ENCODE results near the gene KLHL40. TPM values are rescaled to one million over a fixed set of nuclear protein-coding genes. Genes with fewer than 3 reads are reported as not detected.

The KLHL40 gene
- total and polyA plus RNA-seq, 10 of the 15 experiments (the other 5 are each of a cell fraction or from before 2014, with no cell fraction given): not detected

GRCh38 chr3:42699511-42699971 is 14.2 kb downstream of the KLHL40 start (continued):
- no peak for TF ChIP-seq BCLAF1 (IDR thresholded peaks at IDR 0.05)
- TF ChIP-seq NFIC (IDR thresholded peaks at IDR 0.05; ENCODE audit: low read depth, low read length): no peak
- TF ChIP-seq IRF4 (IDR thresholded peaks at IDR 0.05; ENCODE audit: low read depth, low read length): no peak
- no peak for TF ChIP-seq ZNF207 (IDR thresholded peaks at IDR 0.05; ENCODE audit: borderline replicate concordance)
- TF ChIP-seq ATF7 (IDR thresholded peaks at IDR 0.05; ENCODE audit: low read depth): no peak
- no peak for TF ChIP-seq CHD4 (IDR thresholded peaks at IDR 0.05)
- no peak for TF ChIP-seq CHD1 (IDR thresholded peaks at IDR 0.05; ENCODE audit: low read depth, low read length)
- TF ChIP-seq ZBED1 (IDR thresholded peaks at IDR 0.05; ENCODE audit: borderline replicate concordance): no peak
- TF ChIP-seq CREM (IDR thresholded peaks at IDR 0.05; ENCODE audit: low read depth): no peak
- TF ChIP-seq ASH2L (IDR thresholded peaks at IDR 0.05; ENCODE audit: borderline replicate concordance, low read depth): no peak
- TF ChIP-seq, protein P1, sequence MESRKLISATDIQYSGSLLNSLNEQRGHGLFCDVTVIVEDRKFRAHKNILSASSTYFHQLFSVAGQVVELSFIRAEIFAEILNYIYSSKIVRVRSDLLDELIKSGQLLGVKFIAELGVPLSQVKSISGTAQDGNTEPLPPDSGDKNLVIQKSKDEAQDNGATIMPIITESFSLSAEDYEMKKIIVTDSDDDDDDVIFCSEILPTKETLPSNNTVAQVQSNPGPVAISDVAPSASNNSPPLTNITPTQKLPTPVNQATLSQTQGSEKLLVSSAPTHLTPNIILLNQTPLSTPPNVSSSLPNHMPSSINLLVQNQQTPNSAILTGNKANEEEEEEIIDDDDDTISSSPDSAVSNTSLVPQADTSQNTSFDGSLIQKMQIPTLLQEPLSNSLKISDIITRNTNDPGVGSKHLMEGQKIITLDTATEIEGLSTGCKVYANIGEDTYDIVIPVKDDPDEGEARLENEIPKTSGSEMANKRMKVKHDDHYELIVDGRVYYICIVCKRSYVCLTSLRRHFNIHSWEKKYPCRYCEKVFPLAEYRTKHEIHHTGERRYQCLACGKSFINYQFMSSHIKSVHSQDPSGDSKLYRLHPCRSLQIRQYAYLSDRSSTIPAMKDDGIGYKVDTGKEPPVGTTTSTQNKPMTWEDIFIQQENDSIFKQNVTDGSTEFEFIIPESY (IDR thresholded peaks at IDR 0.05): no peak
- TF ChIP-seq CBX5 (IDR thresholded peaks at IDR 0.05; ENCODE audit: low read depth): no peak
